Measurements from ENCODE around the gene CCNH. TPM values are rescaled to one million over a fixed set of nuclear protein-coding genes. Genes with fewer than 3 reads are reported as not detected.

The CCNH gene
- total RNA-seq, 1 donor from 2014 or later = 23.1 TPM

DNA sequence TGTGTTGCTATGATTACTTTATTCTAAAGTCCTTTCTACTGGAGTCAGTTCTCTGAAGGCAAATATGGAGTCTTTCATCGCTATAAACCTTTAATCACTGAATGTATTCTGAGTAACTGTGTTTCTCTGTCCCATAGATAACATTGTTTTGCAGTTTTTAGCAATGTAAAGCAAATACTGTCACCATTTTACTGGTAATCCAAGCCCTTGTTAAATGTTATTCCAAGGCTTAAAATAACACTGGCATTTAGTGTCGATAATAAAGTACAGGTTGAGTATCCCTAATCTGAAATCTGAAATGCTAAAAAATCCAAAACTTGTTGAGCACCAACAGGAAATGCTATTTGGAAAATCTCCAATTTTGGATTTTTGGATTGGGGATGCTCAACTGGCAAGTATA lies 24.6 kb downstream of the CCNH start:
- no peaks in the 10 kb centered on the region for H3K9me3 Mint-ChIP-seq (ENCODE audit: low read depth)
- H3K4me3 Mint-ChIP-seq (ENCODE audit: unreplicated experiment) = no peak overlapping the region
- H3K4me1 Mint-ChIP-seq (ENCODE audit: low read depth) = peaks cover 53% of the 10 kb centered on the region
- H3K36me3 Mint-ChIP-seq (ENCODE audit: low read depth) = peaks cover 31% of the 10 kb centered on the region
- TF ChIP-seq, protein P1, sequence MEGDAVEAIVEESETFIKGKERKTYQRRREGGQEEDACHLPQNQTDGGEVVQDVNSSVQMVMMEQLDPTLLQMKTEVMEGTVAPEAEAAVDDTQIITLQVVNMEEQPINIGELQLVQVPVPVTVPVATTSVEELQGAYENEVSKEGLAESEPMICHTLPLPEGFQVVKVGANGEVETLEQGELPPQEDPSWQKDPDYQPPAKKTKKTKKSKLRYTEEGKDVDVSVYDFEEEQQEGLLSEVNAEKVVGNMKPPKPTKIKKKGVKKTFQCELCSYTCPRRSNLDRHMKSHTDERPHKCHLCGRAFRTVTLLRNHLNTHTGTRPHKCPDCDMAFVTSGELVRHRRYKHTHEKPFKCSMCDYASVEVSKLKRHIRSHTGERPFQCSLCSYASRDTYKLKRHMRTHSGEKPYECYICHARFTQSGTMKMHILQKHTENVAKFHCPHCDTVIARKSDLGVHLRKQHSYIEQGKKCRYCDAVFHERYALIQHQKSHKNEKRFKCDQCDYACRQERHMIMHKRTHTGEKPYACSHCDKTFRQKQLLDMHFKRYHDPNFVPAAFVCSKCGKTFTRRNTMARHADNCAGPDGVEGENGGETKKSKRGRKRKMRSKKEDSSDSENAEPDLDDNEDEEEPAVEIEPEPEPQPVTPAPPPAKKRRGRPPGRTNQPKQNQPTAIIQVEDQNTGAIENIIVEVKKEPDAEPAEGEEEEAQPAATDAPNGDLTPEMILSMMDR (IDR thresholded peaks at IDR 0.05) = no peak
- H3K27ac Mint-ChIP-seq (ENCODE audit: unreplicated experiment) = peak overlapping the region; percentile 45
- no peaks in the 10 kb centered on the region for H3K27me3 Mint-ChIP-seq (ENCODE audit: low read depth)
- DNase-seq (ENCODE audit: low spot score) = no peak

DNA sequence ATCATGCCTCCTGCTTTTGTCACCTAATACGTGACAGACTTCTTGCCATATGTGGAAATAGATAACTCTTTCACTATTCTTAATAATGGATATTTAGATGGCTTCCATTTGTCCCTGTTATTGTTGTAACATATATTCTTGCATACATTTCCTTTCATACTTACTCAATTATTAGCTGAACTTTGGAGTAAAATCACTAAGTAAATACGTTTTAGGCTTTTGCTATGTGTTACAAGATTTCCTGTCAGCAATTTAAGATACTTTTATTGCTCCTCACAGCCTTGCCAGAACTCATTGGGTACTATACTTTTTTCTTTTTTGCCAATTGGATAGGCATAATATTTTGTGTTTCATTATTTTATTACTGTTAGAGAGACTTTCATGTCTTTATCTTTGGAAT lies 26.9 kb downstream of the CCNH start:
- TF ChIP-seq, protein P1 (IDR thresholded peaks at IDR 0.05) = no peak
- Mint-ChIP-seq H3K4me3 (ENCODE audit: unreplicated experiment) (no peak overlapping the region), H3K27ac (ENCODE audit: unreplicated experiment) (peak overlapping the region; percentile 41), H3K36me3 (ENCODE audit: low read depth) (peaks cover 24% of the 10 kb centered on the region), H3K9me3 (ENCODE audit: low read depth) (no peaks in the 10 kb centered on the region), H3K27me3 (ENCODE audit: low read depth) (no peaks in the 10 kb centered on the region), H3K4me1 (ENCODE audit: low read depth) (peaks cover 41% of the 10 kb centered on the region)
- DNase-seq (ENCODE audit: low spot score) = no peak

DNA sequence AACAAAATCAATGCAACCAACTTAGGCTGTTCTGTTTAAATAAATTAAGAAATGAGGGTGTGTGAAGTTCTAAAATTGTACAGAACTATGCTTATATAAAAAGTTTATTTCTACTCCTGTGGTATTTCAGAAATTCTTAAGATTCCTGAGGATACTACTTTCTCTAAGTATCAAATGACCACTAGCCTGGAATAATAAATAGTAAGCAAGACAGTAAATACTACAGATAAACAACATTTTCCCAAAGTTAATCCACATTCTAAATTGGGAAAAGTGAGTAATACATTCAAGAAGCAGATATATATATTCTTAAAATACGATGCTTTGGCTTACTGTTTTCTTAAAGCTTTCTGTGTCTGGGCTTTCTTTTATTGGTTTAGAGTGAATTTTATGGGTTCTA lies 29.5 kb downstream of the CCNH start:
- TF ChIP-seq, protein P1 (IDR thresholded peaks at IDR 0.05) = no peak
- peak overlapping the region; percentile 79 for H3K27ac Mint-ChIP-seq (ENCODE audit: unreplicated experiment)
- no peak overlapping the region for H3K4me3 Mint-ChIP-seq (ENCODE audit: unreplicated experiment)
- no peaks in the 10 kb centered on the region for H3K27me3 Mint-ChIP-seq (ENCODE audit: low read depth)
- peaks cover 18% of the 10 kb centered on the region for H3K36me3 Mint-ChIP-seq (ENCODE audit: low read depth)
- H3K9me3 Mint-ChIP-seq (ENCODE audit: low read depth) = no peaks in the 10 kb centered on the region
- peaks cover 25% of the 10 kb centered on the region for H3K4me1 Mint-ChIP-seq (ENCODE audit: low read depth)
- no peak for DNase-seq (ENCODE audit: low spot score)

DNA sequence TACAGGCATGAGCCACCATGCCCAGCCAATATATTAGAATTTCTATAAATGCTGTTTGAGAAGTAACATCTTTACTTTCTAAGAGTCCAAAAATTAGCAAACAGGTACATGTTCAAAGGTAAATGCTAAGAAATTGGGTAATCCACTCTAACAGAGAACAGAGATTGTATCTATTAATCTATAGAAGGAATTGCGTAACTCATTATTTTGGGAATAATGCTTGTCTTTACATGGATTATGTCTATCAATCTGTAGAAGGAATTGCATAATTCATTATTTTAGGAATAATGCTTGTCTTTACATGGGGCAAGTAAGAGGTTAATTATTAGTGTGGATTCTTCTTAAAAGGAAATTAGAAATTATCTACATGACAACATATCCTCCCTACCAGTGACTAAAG lies 30.5 kb downstream of the CCNH start:
- H3K27me3 Mint-ChIP-seq (ENCODE audit: low read depth) = no peaks in the 10 kb centered on the region
- TF ChIP-seq, protein P1 (IDR thresholded peaks at IDR 0.05) = no peak
- H3K9me3 Mint-ChIP-seq (ENCODE audit: low read depth) = no peaks in the 10 kb centered on the region
- H3K36me3 Mint-ChIP-seq (ENCODE audit: low read depth) = peaks cover 17% of the 10 kb centered on the region
- no peak for DNase-seq (ENCODE audit: low spot score)
- H3K4me1 Mint-ChIP-seq (ENCODE audit: low read depth) = peaks cover 20% of the 10 kb centered on the region
- H3K4me3 Mint-ChIP-seq (ENCODE audit: unreplicated experiment) = no peak overlapping the region
- no peak overlapping the region for H3K27ac Mint-ChIP-seq (ENCODE audit: unreplicated experiment)

DNA sequence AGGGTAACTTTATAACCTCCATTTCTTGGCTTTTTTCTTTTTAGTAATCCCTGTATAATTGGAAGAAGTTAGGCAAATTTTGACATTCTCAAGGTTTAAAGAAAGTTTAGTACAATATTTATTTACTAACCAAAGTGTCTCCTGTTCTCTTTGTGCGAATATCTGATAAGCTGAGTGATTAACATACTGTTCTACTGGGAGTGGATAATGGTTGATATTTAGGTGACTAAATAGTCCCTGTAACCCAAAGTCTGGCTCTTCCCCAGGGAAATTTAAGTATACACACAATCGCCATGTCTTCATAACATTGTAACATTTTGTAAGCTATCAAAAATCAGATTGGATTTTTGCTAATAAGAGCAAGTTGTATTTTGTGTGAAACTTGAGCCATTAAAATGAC lies 40.0 kb downstream of the CCNH start:
- no peak overlapping the region for H3K27ac Mint-ChIP-seq (ENCODE audit: unreplicated experiment)

More for the DNA sequence above, 40.0 kb downstream of the CCNH start:
- DNase-seq (ENCODE audit: low spot score) = no peak
- Mint-ChIP-seq H3K4me1 (ENCODE audit: low read depth) (peaks cover 4% of the 10 kb centered on the region), H3K36me3 (ENCODE audit: low read depth) (peaks cover 19% of the 10 kb centered on the region), H3K27me3 (ENCODE audit: low read depth) (no peaks in the 10 kb centered on the region), H3K4me3 (ENCODE audit: unreplicated experiment) (no peak overlapping the region), H3K9me3 (ENCODE audit: low read depth) (no peaks in the 10 kb centered on the region)
- TF ChIP-seq, protein P1 (IDR thresholded peaks at IDR 0.05) = no peak

Data from chondrocyte (in vitro differentiated cells).